NCI-H345 treated with DMSO at 0.1 percent for 48 hours (cell line): ENCODE measurements around the gene C1QB.
"Not testable (repeated sequence)": the region's sequence is repeated elsewhere in the genome, so short reads cannot be mapped to it uniquely, and the experiment has no call there.

Source experiments
- DNase-seq: peaks from one replicate; lab custom pipeline; 2025; ENCODE audit not compliant: unreplicated experiment; lab: John Stamatoyannopoulos, UW

Gene C1QB

DNA sequence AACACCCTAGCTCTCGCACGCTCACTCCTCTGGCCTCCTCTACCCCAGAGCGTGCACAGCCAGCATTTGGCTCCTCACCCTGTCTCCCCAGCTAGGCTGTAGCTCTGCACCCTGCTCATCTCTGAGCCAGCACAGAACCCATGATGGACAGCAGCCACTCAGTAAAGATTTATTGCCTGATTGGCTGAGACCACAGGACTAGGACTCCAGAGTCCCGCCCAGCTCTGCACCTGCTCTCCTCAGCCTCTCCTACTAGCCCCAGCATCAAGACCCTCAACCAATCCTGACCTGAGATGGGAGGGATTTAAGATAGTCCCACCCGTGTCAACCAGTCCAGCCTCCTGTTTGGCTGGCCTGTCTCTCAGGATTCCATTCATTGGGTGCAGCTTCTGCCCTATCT is 9.3 kb downstream of the C1QB start:
- no peak for DNase-seq

- DNase-seq = no peak
Observed at GRCh38 chr1:22662986-22663408, 10.0 kb downstream of the C1QB start.

GRCh38 chr1:22665752-22666151 is 12.7 kb downstream of the C1QB start:
- no peak for DNase-seq

- DNase-seq = no peak
Observed at GRCh38 chr1:22666412-22666811, 13.4 kb downstream of the C1QB start.

DNA sequence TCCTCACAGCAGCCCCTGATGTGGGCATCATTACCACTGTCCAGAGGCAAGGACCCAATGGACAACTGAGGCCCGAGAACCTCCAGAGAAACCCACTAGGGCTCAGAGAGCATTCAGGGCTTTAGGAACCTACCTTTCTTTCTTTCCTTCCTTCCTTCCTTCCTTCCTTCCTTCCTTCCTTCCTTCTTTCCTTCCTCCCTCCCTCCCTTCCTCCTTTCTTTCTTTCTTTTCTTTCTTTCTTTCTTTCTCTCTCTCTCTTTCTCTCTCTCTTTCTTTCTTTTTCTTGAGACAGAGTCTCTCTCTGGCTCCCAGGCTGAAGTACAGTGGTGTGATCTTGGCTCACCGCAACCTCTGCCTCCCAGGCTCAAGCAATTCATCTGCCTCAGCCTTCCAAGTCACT is 15.8 kb downstream of the C1QB start:
- not testable (repeated sequence) for DNase-seq

DNA sequence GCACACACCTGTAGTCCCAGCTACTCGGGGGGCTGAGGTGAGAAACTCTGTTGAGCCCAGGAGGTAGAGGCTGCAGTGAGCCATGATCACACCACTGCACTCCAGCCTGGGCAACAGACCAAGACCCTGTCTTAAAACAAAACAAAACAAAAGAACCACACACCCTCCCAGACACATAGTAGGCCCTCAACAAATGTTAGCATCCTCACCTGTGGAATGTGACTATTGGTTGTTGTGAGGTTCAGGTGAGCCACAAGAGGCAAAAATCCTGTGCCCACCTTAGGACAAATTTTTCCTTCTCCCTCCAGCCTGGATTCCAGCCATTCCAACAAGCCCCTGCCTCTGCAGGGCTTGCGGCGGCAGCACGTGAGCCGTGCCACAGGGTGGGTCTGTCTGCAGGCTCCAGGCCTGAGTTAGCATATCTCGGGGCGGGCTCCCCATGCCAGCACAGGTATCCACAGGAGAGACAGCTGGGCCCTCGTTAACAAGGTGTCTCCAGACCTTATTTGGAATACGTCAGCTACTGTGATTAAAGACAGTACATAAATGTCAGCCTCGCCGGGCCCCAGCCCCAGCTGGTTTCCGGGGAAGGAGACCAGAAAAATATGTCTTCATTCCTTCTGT is 17.4 kb downstream of the C1QB start:
- no peak for DNase-seq

- DNase-seq = no peak
Observed at GRCh38 chr1:22671999-22672398, 19.0 kb downstream of the C1QB start.

DNA sequence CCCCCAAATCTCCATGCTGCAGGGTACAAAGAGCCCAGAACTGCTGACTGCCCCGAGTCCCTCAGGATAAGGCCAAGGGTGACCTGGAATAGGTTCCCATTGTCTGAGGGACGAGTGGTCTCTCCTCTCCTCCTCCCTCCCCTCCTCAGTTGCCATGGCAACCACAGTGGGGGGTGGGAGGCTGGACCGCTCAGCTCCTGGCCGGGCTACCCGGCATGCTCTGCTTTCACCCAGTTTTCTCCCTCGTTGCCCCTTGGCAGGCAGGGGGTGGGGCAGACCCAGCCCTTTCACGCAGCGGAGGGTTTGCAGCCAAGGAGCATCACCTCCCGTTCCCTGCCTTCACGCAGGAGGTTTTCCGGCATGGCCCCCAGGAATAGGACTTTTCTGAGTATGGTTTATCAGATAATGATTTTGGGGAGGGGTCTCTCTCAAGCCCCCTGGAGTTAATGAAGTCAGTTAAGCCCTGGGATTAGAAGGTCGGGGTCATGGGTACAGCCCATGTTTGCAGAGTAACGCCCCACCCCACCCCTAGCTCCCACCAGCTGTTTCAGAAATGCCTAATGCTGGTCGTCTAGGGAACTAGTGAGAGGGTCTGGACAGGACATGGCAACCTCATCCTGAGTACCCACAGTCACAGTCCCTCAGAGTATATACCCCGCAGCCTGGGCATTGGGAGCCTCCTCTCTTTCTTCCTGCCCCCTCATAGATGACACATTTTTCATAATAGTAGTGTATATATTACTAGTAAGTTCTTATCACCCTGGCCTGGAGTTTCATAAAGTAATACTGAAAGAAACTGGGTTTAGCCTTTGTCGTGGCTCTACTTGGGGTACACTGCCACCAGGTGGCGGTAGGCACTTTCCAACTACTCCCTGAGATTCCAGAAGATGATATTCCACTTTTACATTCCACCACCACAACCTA is 20.7 kb downstream of the C1QB start:
- DNase-seq = peak; percentile 35

GRCh38 chr1:22674410-22674749 is 21.3 kb downstream of the C1QB start:
- no peak for DNase-seq

DNA sequence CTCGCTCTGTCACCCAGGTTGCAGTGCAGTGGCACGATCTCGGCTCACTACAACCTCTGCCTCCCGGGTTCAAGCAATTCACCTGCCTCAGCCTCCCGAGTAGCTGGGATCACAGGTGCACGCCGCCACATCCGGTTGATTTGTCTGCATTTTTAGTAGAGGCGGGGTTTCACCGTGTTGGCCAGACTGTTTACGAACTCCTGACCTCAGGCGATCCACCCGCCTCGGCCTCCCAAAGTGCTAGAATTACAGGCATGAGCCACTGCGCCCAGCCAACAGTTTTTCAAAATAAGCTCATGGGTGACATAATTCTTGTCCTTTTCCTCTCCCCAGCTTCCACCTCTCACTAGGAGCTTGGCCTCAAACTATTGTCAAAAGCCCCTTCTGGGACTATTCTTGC is 23.1 kb downstream of the C1QB start:
- DNase-seq = not testable (repeated sequence)

- DNase-seq = no peak
Observed at GRCh38 chr1:22676916-22677583, 24.0 kb downstream of the C1QB start.

- no peak for DNase-seq
Observed at GRCh38 chr1:22677931-22678896, 25.2 kb downstream of the C1QB start.

- DNase-seq = no peak
Observed at GRCh38 chr1:22680726-22681125, 27.7 kb downstream of the C1QB start.

- no peak for DNase-seq
Observed at GRCh38 chr1:22681556-22682276, 28.7 kb downstream of the C1QB start.

DNA sequence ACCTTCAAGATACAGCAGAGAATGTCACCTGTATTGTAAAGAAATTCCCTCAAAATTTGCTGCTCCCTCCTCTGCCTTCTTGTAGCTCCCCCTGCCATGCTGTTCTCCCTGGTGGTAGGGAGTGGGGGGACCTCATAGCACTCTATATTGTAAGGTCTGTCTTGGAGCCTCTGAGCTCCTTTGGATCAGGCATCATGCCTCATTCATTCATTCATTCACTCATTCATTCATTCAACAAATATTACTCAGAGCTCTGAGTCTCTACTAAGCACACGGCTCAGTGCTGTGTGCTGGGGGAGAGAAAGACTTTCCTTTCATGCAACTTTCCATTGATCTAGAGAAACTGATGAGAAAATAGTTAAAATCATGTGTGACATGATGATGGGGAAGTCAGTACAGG is 30.5 kb downstream of the C1QB start:
- DNase-seq = no peak

GRCh38 chr1:22685591-22686059 is 32.6 kb downstream of the C1QB start:
- DNase-seq = no peak

GRCh38 chr1:22687191-22687590 is 34.2 kb downstream of the C1QB start:
- DNase-seq = no peak

- no peak for DNase-seq
Observed at GRCh38 chr1:22688466-22688865, 35.4 kb downstream of the C1QB start.

- DNase-seq = peak; percentile 85
Observed at GRCh38 chr1:22689505-22689904, 36.5 kb downstream of the C1QB start.
